Astrocyte (in vitro differentiated cells and primary cell): ENCODE data around the gene CCR2. TPM values are rescaled to one million over a fixed set of nuclear protein-coding genes. Genes with fewer than 3 reads are reported as not detected.

Experiments used
- DNase-seq: peaks from one replicate; pipeline ENCODE4 v3.0.0-alpha.2; 2010; ENCODE audit warnings: low read depth
- FAIRE-seq: peaks from 2 replicates; lab custom pipeline; 2011; peaks lifted over from hg19 to GRCh38; lab: Jason Lieb, UNC
- H2AFZ ChIP-seq: 2 replicates; pipeline ENCODE4 v1.6.0; 2012; ENCODE audit warnings: low read depth, low read length, inconsistent platforms
- H3K27ac ChIP-seq: 2 replicates; pipeline ENCODE4 v1.5.1; 2011; ENCODE audit warnings: low read depth, low read length, inconsistent platforms
- H3K27me3 ChIP-seq: 2 replicates; pipeline ENCODE4 v1.6.0; 2011; ENCODE audit warnings: low read length, inconsistent platforms; ENCODE audit not compliant: insufficient read depth
- H3K36me3 ChIP-seq: 2 replicates; pipeline ENCODE4 v1.5.1; 2011; ENCODE audit warnings: low read length, inconsistent platforms; ENCODE audit not compliant: insufficient read depth
- H3K4me1 ChIP-seq: 2 replicates; pipeline ENCODE4 v1.5.1; 2011; ENCODE audit warnings: low read length, inconsistent platforms; ENCODE audit not compliant: insufficient read depth
- H3K4me2 ChIP-seq: 2 replicates; pipeline ENCODE4 v1.6.0; 2012; ENCODE audit warnings: low read length, inconsistent platforms
- H3K4me3 ChIP-seq: 2 replicates; pipeline ENCODE4 v1.5.1; 2011; ENCODE audit warnings: low read depth, mild to moderate bottlenecking, low read length, inconsistent platforms; ENCODE audit not compliant: insufficient read depth
- H3K79me2 ChIP-seq: 2 replicates; pipeline ENCODE4 v1.6.0; 2012; ENCODE audit warnings: mild to moderate bottlenecking, low read length, inconsistent platforms; ENCODE audit not compliant: insufficient read depth
- H3K9ac ChIP-seq: 2 replicates; pipeline ENCODE4 v1.6.0; 2012; ENCODE audit warnings: mild to moderate bottlenecking, low read length, inconsistent platforms
- H3K9me3 ChIP-seq: 2 replicates; pipeline ENCODE4 v1.5.1; 2012; ENCODE audit warnings: low read depth, mild to moderate bottlenecking, low read length, inconsistent platforms; ENCODE audit not compliant: insufficient read depth
- H4K20me1 ChIP-seq: 2 replicates; pipeline ENCODE4 v1.6.0; 2012; ENCODE audit warnings: low read length, inconsistent platforms; ENCODE audit not compliant: insufficient read depth
- H3K27ac Mint-ChIP-seq: one replicate; pipeline ENCODE4 v1.8.0; 2021; ENCODE audit warnings: mild to moderate bottlenecking, mixed read lengths; ENCODE audit not compliant: unreplicated experiment
- H3K27me3 Mint-ChIP-seq: one replicate; pipeline ENCODE4 v1.8.0; 2021; ENCODE audit warnings: low read depth, mixed read lengths; ENCODE audit not compliant: unreplicated experiment
- H3K36me3 Mint-ChIP-seq: one replicate; pipeline ENCODE4 v1.8.0; 2021; ENCODE audit warnings: low read depth, mixed read lengths; ENCODE audit not compliant: unreplicated experiment
- H3K4me1 Mint-ChIP-seq: one replicate; pipeline ENCODE4 v1.8.0; 2021; ENCODE audit warnings: low read depth, mixed read lengths; ENCODE audit not compliant: unreplicated experiment
- H3K4me3 Mint-ChIP-seq: one replicate; pipeline ENCODE4 v1.8.0; 2021; ENCODE audit warnings: mild to moderate bottlenecking, moderate library complexity, mixed read lengths; ENCODE audit not compliant: unreplicated experiment
- H3K9me3 Mint-ChIP-seq: one replicate; pipeline ENCODE4 v1.8.0; 2021; ENCODE audit warnings: mild to moderate bottlenecking, mixed read lengths; ENCODE audit not compliant: unreplicated experiment
- EZH2 ChIP-seq: IDR thresholded peaks from 2 replicates; pipeline ENCODE4 v1.6.1; 2012; ENCODE audit warnings: mild to moderate bottlenecking, low read length, inconsistent platforms; ENCODE audit not compliant: insufficient read depth
- total RNA-seq: library from RNA; stranded (reverse); gene quantifications from 2 replicates; pipeline ENCODE4 v1.2.1, GENCODE V29; 2021
- TF ChIP-seq, protein P1 (sequence below): IDR thresholded peaks from 2 replicates; pipeline ENCODE4 v1.5.1; 2011; ENCODE audit warnings: low read depth, mild to moderate bottlenecking, inconsistent platforms, low read length, moderate library complexity; ENCODE audit not compliant: insufficient read depth

The CCR2 gene
- total RNA-seq, 1 donor from 2014 or later: not detected

DNA sequence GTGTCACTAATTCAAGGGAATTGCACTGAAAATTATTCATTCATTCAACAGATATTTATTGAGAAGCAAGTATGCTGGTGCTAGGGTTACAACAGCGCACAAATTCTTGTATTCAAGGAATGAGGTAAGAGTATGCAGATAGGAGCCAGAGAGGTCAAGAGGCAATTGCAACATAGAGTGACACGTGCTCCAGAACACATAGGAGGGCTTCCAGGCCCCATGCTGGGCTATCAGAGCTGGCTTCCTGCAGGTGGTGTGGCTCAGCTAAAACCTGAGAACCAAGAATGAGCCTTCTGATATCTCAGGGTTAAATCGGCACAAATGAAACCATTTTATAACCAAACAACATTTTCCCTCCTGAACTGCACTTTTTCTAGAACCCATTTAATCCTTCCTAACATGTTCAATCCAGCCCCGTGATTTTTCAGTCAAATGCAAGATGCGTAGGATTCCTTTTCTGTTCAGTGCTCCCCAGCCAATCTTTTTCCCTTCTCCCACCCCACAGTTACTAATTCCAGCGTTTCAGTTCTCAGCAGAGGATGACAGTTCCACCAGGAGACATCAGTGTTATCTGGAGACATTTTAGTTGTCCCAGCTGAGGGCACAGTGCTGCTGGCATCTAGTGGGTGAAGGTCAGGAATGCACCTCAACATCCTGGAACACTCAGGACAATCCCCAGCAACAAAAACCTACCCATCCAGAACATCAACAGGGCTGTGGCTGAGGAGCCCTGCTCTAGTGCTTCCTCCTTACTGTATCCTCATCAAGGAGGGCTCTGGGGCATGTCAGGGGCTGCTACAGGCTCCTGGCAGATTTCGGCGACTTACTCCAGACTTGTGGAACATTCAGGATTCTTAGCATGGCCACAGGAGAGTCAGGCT lies 39.9 kb downstream of the CCR2 start:
- no peaks in the 10 kb centered on the region for H3K27me3 Mint-ChIP-seq
- no peak for TF ChIP-seq EZH2
- TF ChIP-seq, protein P1, sequence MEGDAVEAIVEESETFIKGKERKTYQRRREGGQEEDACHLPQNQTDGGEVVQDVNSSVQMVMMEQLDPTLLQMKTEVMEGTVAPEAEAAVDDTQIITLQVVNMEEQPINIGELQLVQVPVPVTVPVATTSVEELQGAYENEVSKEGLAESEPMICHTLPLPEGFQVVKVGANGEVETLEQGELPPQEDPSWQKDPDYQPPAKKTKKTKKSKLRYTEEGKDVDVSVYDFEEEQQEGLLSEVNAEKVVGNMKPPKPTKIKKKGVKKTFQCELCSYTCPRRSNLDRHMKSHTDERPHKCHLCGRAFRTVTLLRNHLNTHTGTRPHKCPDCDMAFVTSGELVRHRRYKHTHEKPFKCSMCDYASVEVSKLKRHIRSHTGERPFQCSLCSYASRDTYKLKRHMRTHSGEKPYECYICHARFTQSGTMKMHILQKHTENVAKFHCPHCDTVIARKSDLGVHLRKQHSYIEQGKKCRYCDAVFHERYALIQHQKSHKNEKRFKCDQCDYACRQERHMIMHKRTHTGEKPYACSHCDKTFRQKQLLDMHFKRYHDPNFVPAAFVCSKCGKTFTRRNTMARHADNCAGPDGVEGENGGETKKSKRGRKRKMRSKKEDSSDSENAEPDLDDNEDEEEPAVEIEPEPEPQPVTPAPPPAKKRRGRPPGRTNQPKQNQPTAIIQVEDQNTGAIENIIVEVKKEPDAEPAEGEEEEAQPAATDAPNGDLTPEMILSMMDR: no peak
- FAIRE-seq: no peak

DNA sequence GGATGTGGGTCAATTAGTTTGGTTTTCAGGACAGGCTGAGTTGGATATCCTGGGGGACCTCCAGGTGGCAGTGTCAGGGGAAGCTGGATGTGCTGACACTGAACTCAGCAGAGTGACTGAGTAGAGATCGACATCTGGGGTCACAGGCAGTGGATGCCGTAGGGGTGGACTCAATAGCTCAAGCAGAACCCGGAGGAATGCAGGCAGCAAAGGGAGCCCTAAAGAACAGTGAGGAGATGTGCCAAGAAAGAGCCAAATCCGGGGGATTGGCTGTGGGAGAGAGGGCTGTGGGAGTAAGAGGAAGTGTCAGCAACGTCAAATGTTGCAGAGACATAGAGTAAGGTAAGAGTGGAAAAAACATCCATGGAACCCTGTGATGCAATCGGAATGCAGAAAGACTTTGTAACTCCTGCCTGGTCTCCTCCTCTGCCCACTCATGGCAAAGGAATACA lies 41.3 kb downstream of the CCR2 start:
- Mint-ChIP-seq H3K36me3 (no peaks in the 10 kb centered on the region), H3K4me1 (peaks cover 19% of the 10 kb centered on the region), H3K27ac (no peak overlapping the region), H3K9me3 (peaks cover 8% of the 10 kb centered on the region), H3K27me3 (no peaks in the 10 kb centered on the region), H3K4me3 (no peak overlapping the region)
- peaks cover 3% of the 10 kb centered on the region for H3K27me3 ChIP-seq
- H3K27ac ChIP-seq: no peak overlapping the region
- no peak overlapping the region for H3K4me3 ChIP-seq
- H3K79me2 ChIP-seq: no peaks in the 10 kb centered on the region
- H3K4me1 ChIP-seq: peaks cover 8% of the 10 kb centered on the region
- no peaks in the 10 kb centered on the region for H3K9me3 ChIP-seq
- no peak overlapping the region for H2AFZ ChIP-seq
- no peaks in the 10 kb centered on the region for H3K36me3 ChIP-seq
- DNase-seq: no peak
- no peak for TF ChIP-seq EZH2
- TF ChIP-seq, protein P1: no peak
- H4K20me1 ChIP-seq: no peaks in the 10 kb centered on the region
- H3K9ac ChIP-seq: no peak overlapping the region
- FAIRE-seq: no peak
- no peak overlapping the region for H3K4me2 ChIP-seq

More for the DNA sequence above, 39.9 kb downstream of the CCR2 start:
- Histone ChIP-seq H3K79me2 (no peaks in the 10 kb centered on the region), H4K20me1 (no peaks in the 10 kb centered on the region), H3K4me1 (no peaks in the 10 kb centered on the region), H3K27ac (no peak overlapping the region), H3K27me3 (peaks cover 3% of the 10 kb centered on the region), H3K4me2 (no peak overlapping the region), H2AFZ (no peak overlapping the region), H3K4me3 (no peak overlapping the region), H3K9me3 (no peaks in the 10 kb centered on the region), H3K36me3 (no peaks in the 10 kb centered on the region), H3K9ac (no peak overlapping the region)
- H3K4me1 Mint-ChIP-seq: peaks cover 19% of the 10 kb centered on the region
- H3K4me3 Mint-ChIP-seq: no peak overlapping the region
- no peaks in the 10 kb centered on the region for H3K36me3 Mint-ChIP-seq
- H3K9me3 Mint-ChIP-seq: peaks cover 8% of the 10 kb centered on the region
- DNase-seq: no peak
- H3K27ac Mint-ChIP-seq: no peak overlapping the region
